GM20000 (cell line): ENCODE data around the gene MID1IP1.
A peak's percentile ranks its signal among the peaks of the same experiment; 100 is the strongest.

ENCODE experiments used
- DNase-seq: peaks from one replicate; pipeline ENCODE4 v3.0.0; 2012; ENCODE audit warnings: low spot score
- CTCF ChIP-seq: IDR thresholded peaks from 2 replicates; pipeline ENCODE4 v1.5.1; 2012; ENCODE audit warnings: mild to moderate bottlenecking, control low read depth; ENCODE audit errors: extremely low read depth, missing control alignments

Gene MID1IP1

DNA sequence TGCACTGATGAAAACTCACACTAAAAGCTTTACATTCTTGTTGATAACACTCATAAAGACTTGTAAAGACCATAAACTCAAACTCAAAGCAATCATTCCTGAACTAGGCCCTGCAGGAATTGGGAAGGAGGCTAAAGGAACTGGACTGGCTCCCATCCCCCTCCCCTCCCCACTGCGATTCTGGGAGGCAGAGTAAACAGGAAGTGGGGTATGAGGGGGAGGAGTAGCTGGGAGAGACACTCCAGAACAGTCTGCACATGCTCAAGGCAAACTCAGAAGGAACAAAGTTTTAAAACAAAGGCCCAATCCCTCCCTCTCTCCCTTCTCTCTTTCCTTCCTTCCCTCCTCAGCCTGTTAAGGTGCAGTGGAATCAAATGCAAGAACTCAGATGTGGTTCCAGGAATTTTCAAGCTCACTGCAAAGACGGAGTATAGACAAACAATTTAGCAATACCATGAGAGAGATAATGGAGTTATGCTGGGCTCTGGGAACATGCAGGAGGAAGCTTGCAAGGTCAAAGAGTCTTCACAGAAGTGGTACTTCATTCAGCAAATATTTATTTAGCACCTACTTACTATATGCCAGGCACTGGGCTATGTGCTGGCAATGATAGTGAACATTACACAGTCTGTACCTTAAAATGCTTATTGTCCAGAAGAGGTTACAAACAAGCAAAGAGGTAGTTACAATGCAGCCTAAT is 15.9 kb downstream of the MID1IP1 start:
- no peak for TF ChIP-seq CTCF
- peak; percentile 3 for DNase-seq

DNA sequence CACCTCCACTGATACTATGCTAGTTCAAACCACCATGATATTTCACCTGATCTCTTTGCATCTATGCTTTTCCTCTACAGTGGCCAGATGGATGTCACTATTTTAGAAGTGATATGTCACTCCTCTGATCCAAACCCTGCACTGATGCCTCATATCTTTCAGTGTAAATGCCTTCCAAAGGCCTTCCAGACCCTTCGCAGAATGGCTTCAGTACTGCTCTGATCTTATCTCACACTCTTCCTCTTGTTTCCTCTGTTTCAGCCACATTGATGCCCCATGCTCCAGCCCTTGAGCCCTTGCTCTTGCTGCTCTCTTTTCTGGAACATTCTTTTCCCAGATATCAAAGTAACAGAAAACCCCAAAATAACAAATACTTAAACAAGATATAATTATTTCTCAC is 17.9 kb downstream of the MID1IP1 start:
- no peak for DNase-seq
- TF ChIP-seq CTCF = no peak

- no peak for DNase-seq
- no peak for TF ChIP-seq CTCF
Measured at GRCh38 chrX:38819709-38820108, 18.4 kb downstream of the MID1IP1 start.

GRCh38 chrX:38820751-38821150 is 19.5 kb downstream of the MID1IP1 start:
- no peak for DNase-seq
- TF ChIP-seq CTCF = no peak

- no peak for TF ChIP-seq CTCF
- DNase-seq = no peak
Measured at GRCh38 chrX:38824176-38824575, 22.9 kb downstream of the MID1IP1 start.

- no peak for DNase-seq
Measured at GRCh38 chrX:38831949-38832348, 30.7 kb downstream of the MID1IP1 start.

DNA sequence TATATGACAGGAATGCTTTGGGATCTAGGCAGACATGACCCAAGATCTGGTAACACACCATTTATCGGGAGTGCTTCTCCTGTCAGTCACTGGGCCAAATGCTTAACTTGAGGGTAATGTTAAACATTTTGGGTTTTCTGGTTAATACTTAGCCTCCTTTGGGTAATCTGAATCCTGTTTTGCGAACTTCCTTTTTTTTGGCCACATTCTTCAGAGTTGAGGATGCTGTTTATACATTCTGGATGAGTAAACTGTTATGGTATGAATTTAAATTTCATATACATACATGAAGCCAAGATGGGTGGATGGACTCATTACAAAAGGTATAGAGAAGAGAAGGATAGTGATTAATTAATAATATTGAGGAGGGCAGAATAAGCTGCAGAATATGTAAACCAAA is 36.1 kb downstream of the MID1IP1 start:
- no peak for TF ChIP-seq CTCF
- no peak for DNase-seq

More at GRCh38 chrX:38831949-38832348, 30.7 kb downstream of the MID1IP1 start:
- TF ChIP-seq CTCF = no peak
